HG02885 (cell line): ENCODE measurements around the gene VAMP3.

Source experiments
- ATAC-seq: cut with Tn5 transposase; IDR thresholded peaks from one replicate; pipeline ENCODE4 v1.9.1; 2021; ENCODE audit warnings: mild to moderate bottlenecking; ENCODE audit not compliant: unreplicated experiment, poor library complexity

The VAMP3 gene, protein sequence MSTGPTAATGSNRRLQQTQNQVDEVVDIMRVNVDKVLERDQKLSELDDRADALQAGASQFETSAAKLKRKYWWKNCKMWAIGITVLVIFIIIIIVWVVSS

DNA sequence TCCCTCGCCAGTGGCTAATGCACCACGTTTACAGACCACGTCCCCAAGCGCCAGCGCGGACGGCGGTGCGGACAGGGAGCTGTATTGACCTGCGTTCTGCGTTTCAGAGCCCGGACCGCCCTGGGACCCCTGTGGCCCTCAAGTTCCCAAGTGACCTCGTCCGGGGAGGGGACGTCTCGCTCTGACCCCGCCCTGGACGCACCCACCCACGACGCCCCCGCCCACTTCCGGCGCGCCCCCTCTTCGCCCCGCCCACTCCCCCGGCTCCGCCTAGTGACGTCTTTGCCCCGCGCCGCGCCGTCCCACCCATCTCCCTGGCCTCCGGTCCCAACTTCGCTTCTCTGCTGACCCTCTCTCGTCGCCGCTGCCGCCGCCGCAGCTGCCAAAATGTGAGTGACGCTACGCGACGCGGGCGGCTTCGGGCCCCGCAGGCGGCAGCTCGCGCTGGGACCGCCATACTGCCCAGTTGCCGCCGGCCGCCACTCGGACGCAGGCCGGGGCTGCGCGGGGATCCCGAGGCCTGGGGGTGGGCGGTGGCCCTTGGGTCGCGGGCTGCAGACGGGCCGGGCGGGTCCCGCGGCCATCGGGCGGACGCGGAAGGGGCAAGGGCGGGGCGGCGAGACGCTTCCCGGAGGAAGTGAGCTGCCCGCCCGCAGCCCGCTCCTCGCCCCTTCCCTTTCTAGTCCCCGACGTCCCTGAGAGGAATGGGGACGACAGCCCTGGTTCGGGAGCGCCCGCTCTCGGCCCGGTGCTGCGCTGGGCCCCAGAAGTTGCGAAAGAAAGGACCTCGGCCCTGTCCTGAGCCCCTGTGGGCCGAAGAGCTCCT, at the start of gene VAMP3:
Gene VAMP3 (plus strand): TSS at position 300 of the 826 bp plus-strand sequence. CDS start 88 bp downstream, at position 388.
- peak; percentile 82 for ATAC-seq

- ATAC-seq, result no peak
Observed at GRCh38 chr1:7721940-7722669, 49.0 kb upstream of the VAMP3 start.

DNA sequence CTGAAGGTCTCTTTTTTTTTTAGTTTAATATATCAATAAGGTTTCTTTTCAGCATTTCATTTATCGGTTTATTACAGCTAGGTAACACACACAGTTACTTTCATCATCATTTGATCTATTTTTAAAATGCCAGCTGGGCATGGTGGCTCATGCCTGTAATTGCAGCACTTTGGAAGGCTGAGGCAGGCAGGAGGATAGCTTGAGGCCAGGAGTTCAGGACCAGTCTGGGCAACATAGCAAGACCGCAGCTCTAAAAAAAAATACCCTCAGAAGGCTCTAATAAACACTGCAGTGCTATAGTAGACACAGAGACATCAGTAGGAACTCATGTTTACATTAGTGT, 48.5 kb upstream of the VAMP3 start:
- ATAC-seq, result no peak

- ATAC-seq, result no peak
Observed at GRCh38 chr1:7726623-7727022, 44.5 kb upstream of the VAMP3 start.

DNA sequence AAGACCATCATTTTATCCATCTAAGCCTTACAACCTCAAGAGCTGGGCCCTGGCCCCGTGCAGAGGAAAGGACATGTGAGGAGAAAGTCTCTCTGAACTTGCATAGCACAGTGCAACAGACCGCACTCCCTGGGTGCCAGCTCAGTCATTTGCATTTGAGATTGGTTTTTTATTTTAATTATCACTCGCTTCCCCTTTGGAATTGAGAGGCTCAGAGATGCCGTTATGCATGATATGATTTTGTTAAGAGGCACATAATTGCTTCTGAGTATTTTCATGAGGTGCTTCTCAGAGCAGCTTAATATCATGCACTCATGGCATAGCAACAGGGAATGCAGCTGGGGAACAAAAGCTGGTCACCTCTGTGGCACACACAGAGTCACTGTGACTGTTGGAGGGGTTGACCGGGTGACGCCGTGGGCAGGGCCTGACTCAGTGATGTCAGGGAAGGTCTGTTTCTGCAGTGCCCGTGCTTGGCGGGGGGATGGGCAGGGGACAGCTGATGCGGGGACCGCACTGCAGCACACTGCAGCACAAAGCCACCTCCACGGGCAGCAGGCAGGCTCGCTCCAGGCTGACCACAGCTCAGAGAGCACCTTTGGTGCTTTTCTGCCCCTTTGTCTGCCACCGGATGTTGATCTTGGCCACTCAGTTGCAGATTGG, 43.2 kb upstream of the VAMP3 start:
- ATAC-seq, result no peak

DNA sequence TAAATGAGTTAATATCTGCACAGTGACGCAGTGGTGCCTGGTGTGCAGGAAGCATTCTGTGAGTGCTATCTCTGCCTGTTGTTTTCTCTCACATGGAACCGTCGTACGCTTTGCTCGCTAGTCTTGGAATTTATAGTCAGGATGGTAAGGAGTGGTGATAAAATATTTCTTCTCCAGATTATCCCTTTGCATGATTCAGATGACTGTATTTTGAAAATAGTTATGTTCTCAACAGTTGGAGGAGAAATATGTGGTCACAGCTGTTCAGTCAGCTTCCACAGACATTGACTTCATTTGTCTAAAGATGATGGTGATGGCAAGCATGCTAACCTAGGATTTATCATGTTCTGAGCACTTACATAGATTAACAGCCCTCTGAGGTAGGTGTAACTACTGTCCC, 41.3 kb upstream of the VAMP3 start:
- no peak for ATAC-seq

- no peak for ATAC-seq
Observed at GRCh38 chr1:7732331-7732730, 38.8 kb upstream of the VAMP3 start.

GRCh38 chr1:7733276-7733675, 37.8 kb upstream of the VAMP3 start:
- no peak for ATAC-seq

DNA sequence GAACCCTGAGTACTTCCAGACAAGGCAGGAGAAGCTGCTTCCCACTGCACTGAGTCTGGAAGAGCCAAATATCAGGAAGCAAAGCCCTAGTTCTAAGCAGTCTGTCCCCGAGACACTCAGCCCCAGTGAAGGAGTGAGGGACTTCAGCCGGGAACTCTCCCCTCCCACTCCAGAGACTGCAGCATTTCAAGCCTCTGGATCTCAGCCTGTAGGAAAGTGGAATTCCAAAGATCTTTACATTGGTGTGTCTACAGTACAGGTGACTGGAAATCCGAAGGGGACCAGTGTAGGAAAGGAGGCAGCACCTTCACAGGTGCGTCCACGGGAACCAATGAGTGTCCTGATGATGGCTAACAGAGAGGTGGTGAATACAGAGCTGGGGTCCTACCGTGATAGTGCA, 33.1 kb upstream of the VAMP3 start:
- no peak for ATAC-seq

DNA sequence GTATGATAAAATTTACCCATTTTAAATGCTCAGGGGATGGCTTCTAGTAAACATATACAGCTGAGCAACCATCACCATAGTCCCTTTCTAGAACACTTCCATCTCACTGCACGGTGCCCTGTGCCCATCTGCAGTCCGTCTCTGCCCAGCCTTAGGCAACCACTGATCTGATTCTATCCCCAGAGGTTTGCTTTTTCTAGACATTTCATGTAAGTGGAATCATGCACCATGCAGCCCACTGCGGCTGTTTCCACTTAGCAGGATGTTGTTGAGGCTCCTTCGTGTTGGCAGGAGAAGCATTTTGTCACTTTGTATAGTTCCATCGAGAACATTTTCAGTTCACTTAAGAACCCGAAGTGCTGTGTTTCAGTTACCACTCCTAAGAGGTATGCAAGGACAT, 27.8 kb upstream of the VAMP3 start:
- ATAC-seq, result no peak

DNA sequence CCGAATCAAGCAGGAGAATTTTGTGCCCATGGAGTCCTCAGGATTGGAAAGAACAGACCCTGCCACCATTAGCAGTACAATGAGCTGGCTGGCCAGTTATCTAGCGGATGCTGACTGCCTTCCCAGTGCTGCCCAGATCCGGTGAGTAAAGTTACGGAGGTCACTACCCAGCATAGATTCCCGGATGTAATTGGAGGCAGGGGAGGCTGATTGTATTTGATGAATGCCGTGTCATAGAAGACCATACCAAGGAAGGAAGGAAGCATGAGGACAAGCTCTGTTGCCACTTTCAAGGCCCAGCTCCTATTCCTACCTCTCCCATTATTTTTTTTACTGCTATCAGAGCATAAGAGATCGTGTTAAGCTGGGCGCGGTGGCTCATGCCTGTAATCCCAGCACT, 26.2 kb upstream of the VAMP3 start:
- ATAC-seq, result no peak

GRCh38 chr1:7745783-7746182, 25.3 kb upstream of the VAMP3 start:
- ATAC-seq, result no peak

GRCh38 chr1:7747605-7748004, 23.5 kb upstream of the VAMP3 start:
- ATAC-seq, result no peak

GRCh38 chr1:7749126-7749525, 22.0 kb upstream of the VAMP3 start:
- ATAC-seq, result no peak

GRCh38 chr1:7751174-7751573, 19.9 kb upstream of the VAMP3 start:
- no peak for ATAC-seq

- no peak for ATAC-seq
Observed at GRCh38 chr1:7752512-7753417, 18.3 kb upstream of the VAMP3 start.

GRCh38 chr1:7753641-7754040, 17.5 kb upstream of the VAMP3 start:
- ATAC-seq, result no peak

- ATAC-seq, result no peak
Observed at GRCh38 chr1:7754234-7754633, 16.9 kb upstream of the VAMP3 start.

DNA sequence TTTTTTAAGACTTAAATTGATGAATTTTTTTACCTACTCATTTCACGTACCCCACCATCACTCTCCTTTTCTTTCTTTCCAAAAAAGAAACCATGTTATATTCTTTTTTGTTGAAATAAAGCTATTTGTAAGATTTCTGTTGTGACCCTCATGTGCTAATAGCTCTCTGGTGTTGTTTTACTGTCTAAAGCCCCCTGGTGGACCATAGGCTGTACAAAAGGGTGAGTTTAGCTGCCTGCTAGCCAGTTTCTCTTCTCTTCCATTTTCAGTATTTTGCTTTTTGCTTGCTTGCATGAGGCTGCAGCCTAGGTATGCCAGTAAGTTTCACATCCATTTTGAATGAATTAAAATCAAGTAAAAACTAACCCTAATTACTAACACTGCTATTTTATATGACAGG, 15.6 kb upstream of the VAMP3 start:
- ATAC-seq, result no peak

DNA sequence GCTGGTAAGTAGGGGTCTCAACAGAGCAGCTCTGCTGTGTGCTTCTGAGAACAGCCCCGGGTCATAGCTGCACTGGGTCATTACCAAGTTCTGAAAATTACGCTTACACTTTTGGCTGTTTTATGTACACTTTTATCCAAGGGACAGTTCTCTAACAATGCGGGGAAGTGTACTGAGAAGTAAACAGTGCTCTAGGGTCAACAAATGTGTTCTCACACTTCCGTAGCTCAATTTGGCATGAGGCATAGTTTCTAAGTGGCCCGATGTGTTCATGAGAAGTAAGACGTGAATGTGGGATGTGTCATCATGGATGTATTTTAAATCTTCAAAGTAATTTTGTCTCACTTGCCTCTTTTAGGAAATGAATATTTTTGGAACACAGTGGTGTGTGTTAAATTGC, 10.9 kb upstream of the VAMP3 start:
- no peak for ATAC-seq
